CD14-positive monocyte (primary cell): Measurements from ENCODE around the gene FAM241B. TPM values are rescaled to one million over a fixed set of nuclear protein-coding genes. Genes with fewer than 3 reads are reported as not detected.

Source experiments
- DNase-seq, 3 donors: peaks; one replicate each; pipeline ENCODE4 v3.0.0-alpha.2; 2011 to 2022
- H2AFZ ChIP-seq: 2 replicates; pipeline ENCODE4 v1.6.0; 2012; ENCODE audit warnings: mild to moderate bottlenecking, low read depth, low read length, inconsistent platforms; ENCODE audit not compliant: insufficient read depth, poor library complexity, severe bottlenecking
- H3K27ac ChIP-seq, 2 donors: 1 replicate in 1 of 2; 2 replicates in 1 of 2; pipeline ENCODE4 v1.5.1; 2012 to 2013; ENCODE audit warnings: low read length in 2 of 2, control low read depth in 1 of 2, inconsistent platforms in 1 of 2, low read depth in 1 of 2, mild to moderate bottlenecking in 1 of 2
- H3K27me3 ChIP-seq, 2 donors: one replicate each; pipeline versions ENCODE4 v1.6.0 to v1.6.1; 2011 to 2013; ENCODE audit warnings: low read length in 2 of 2; ENCODE audit not compliant: control insufficient read depth in 2 of 2, insufficient read depth in 2 of 2
- H3K36me3 ChIP-seq, 2 donors: replicated peaks in 1 of 2; 1 replicate in 1 of 2; 2 replicates in 1 of 2; pipeline versions ENCODE4 v1.5.1 to v1.6.1; 2012 to 2013; ENCODE audit warnings: low read length in 2 of 2, control low read depth in 1 of 2, inconsistent platforms in 1 of 2, mild to moderate bottlenecking in 1 of 2; ENCODE audit not compliant: insufficient read depth in 2 of 2, control insufficient read depth in 1 of 2
- H3K4me1 ChIP-seq, 2 donors: 1 replicate in 1 of 2; 2 replicates in 1 of 2; pipeline versions ENCODE4 v1.5.1 to v1.6.1; 2012 to 2013; ENCODE audit warnings: low read length in 2 of 2, control low read depth in 1 of 2, inconsistent platforms in 1 of 2, mild to moderate bottlenecking in 1 of 2, moderate library complexity in 1 of 2; ENCODE audit not compliant: insufficient read depth in 2 of 2, control insufficient read depth in 1 of 2
- H3K4me2 ChIP-seq: replicated peaks from 2 replicates; pipeline ENCODE3; 2012; ENCODE audit warnings: low read length, moderate library complexity, mild to moderate bottlenecking; ENCODE audit not compliant: poor library complexity, severe bottlenecking; ENCODE audit errors: extremely low read depth
- H3K4me3 ChIP-seq, 3 experiments: fragments of 200-600 bp in 1 of 3; sonication (generic) in 1 of 3; replicated peaks in 1 of 3; 1 replicate in 2 of 3; 2 replicates in 1 of 3; pipeline ENCODE4 v1.5.1; 2011 to 2013; ENCODE audit warnings: low read length in 3 of 3, mild to moderate bottlenecking in 3 of 3, control low read depth in 2 of 3, low read depth in 2 of 3, inconsistent platforms in 1 of 3, moderate library complexity in 1 of 3
- H3K79me2 ChIP-seq: 2 replicates; pipeline ENCODE4 v1.6.0; 2012; ENCODE audit warnings: mild to moderate bottlenecking, control low read depth, inconsistent platforms, low read length, moderate library complexity; ENCODE audit not compliant: insufficient read depth
- H3K9ac ChIP-seq: 2 replicates; pipeline ENCODE4 v1.6.0; 2017; ENCODE audit warnings: low read length, mild to moderate bottlenecking; ENCODE audit not compliant: insufficient read depth, poor library complexity, severe bottlenecking
- H3K9me3 ChIP-seq, 2 donors: replicated peaks in 1 of 2; 1 replicate in 1 of 2; 2 replicates in 1 of 2; pipeline versions ENCODE4 v1.5.1 to v1.6.1; 2012 to 2013; ENCODE audit warnings: low read length in 2 of 2, control low read depth in 1 of 2; ENCODE audit not compliant: control insufficient read depth in 1 of 2, insufficient read depth in 1 of 2
- H4K20me1 ChIP-seq: 2 replicates; pipeline ENCODE4 v1.6.0; 2012; ENCODE audit warnings: mild to moderate bottlenecking, low read length, control low read depth, moderate library complexity; ENCODE audit not compliant: insufficient read depth
- H3K27ac Mint-ChIP-seq, 7 donors: one replicate each; pipeline ENCODE4 v1.8.0; 2020; ENCODE audit warnings: mild to moderate bottlenecking in 7 of 7, mixed read lengths in 7 of 7, moderate library complexity in 6 of 7, inconsistent platforms in 2 of 7
- H3K27me3 Mint-ChIP-seq, 3 donors: one replicate each; pipeline ENCODE4 v1.8.0; 2021 to 2022; ENCODE audit warnings: low read depth in 3 of 3, mild to moderate bottlenecking in 3 of 3, mixed read lengths in 3 of 3, moderate library complexity in 3 of 3, inconsistent platforms in 1 of 3
- H3K36me3 Mint-ChIP-seq, 2 donors: one replicate each; pipeline ENCODE4 v1.8.0; 2020; ENCODE audit warnings: mixed read lengths in 2 of 2, inconsistent platforms in 1 of 2, mild to moderate bottlenecking in 1 of 2
- H3K4me1 Mint-ChIP-seq: one replicate; pipeline ENCODE4 v1.8.0; 2020; ENCODE audit warnings: mild to moderate bottlenecking, mixed read lengths
- H3K4me3 Mint-ChIP-seq, 2 donors: one replicate each; pipeline ENCODE4 v1.8.0; 2020; ENCODE audit warnings: mild to moderate bottlenecking in 2 of 2, mixed read lengths in 2 of 2, moderate library complexity in 1 of 2
- H3K9me3 Mint-ChIP-seq, 7 donors: one replicate each; pipeline ENCODE4 v1.8.0; 2020 to 2022; ENCODE audit warnings: mixed read lengths in 7 of 7, mild to moderate bottlenecking in 6 of 7, moderate library complexity in 6 of 7, inconsistent platforms in 2 of 7
- WGBS: methylation state at CpG from one replicate; pipeline ENCODE4 v1.1.5; 2013; ENCODE audit warnings: missing lambda C conversion rate; ENCODE audit not compliant: insufficient coverage; 5-methylcytosine and 5-hydroxymethylcytosine counted together
- intact Hi-C, 2 donors: fragments of 100-400 bp; cut with micrococcal nuclease; formaldehyde crosslinking; loops; one replicate each; pipeline versions ENCODE4 v1.15.0 to v1.15.1; 2023
- polyA plus RNA-seq, 3 donors: library from polyadenylated mRNA; depleted of rRNA in 1 of 3; unstranded in 2 of 3; stranded (reverse) in 1 of 3; fragments of 300-500 nt in 2 of 3; fragments of >200 nt in 1 of 3; fragmentation: Illumina TruSeq in 2 of 3; gene quantifications; 1 replicate in 2 of 3; 2 replicates in 1 of 3; pipeline ENCODE4 v1.2.3, GENCODE V29; 2012 to 2021
- TF ChIP-seq, protein P1 (sequence below): fragments of 200-600 bp; IDR thresholded peaks from one replicate; pipeline ENCODE4 v1.8.0; 2022; ENCODE audit warnings: antibody characterized with exemption, mild to moderate bottlenecking

The FAM241B gene
- polyA plus RNA-seq, 3 donors: not detected

DNA sequence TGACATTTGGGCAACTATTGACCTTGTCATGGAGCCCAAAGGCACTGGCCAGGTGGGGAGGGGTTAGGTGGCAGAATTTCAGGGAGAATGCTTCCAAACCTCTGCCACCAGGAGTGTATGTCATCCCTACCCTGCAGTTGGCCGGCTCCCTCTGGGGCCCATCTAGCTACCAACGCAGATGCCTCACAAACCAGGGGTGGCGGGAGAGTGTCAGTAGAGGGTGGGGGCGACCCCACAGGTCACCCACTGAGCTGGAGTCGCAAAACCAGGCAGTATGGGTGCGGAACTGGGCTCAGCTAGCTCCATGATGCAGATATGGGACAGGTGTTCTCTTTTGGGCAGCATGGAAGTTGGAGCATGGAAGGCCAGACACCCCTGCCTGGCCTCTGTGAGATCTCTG, 51.4 kb downstream of the FAM241B start:
- intact Hi-C loops: no loop called here
- Mint-ChIP-seq H3K9me3 (peaks cover 0 to 3% (median 0%) of the 10 kb centered on the region in 7 donors), H3K4me3 (no peak overlapping the region), H3K36me3 (no peaks in the 10 kb centered on the region), H3K4me1 (no peaks in the 10 kb centered on the region), H3K27ac (no peak overlapping the region), H3K27me3 (peaks cover 9 to 19% (median 12%) of the 10 kb centered on the region in 3 donors)
- H4K20me1 ChIP-seq: no peaks in the 10 kb centered on the region
- WGBS: 88% methylated on average over 6 of the region's 6 CpGs
- no peaks in the 10 kb centered on the region for H3K9me3 ChIP-seq
- no peak overlapping the region for H3K9ac ChIP-seq
- TF ChIP-seq, protein P1, sequence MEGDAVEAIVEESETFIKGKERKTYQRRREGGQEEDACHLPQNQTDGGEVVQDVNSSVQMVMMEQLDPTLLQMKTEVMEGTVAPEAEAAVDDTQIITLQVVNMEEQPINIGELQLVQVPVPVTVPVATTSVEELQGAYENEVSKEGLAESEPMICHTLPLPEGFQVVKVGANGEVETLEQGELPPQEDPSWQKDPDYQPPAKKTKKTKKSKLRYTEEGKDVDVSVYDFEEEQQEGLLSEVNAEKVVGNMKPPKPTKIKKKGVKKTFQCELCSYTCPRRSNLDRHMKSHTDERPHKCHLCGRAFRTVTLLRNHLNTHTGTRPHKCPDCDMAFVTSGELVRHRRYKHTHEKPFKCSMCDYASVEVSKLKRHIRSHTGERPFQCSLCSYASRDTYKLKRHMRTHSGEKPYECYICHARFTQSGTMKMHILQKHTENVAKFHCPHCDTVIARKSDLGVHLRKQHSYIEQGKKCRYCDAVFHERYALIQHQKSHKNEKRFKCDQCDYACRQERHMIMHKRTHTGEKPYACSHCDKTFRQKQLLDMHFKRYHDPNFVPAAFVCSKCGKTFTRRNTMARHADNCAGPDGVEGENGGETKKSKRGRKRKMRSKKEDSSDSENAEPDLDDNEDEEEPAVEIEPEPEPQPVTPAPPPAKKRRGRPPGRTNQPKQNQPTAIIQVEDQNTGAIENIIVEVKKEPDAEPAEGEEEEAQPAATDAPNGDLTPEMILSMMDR: no peak
- no peak overlapping the region for H3K27ac ChIP-seq
- H3K4me3 ChIP-seq: no peak overlapping the region
- H3K4me2 ChIP-seq: no peak overlapping the region
- H3K4me1 ChIP-seq: no peaks in the 10 kb centered on the region
- no peaks in the 10 kb centered on the region for H3K79me2 ChIP-seq
- no peaks in the 10 kb centered on the region for H3K36me3 ChIP-seq
- DNase-seq: no peak
- no peaks in the 10 kb centered on the region for H3K27me3 ChIP-seq
- no peak overlapping the region for H2AFZ ChIP-seq

GRCh38 chr10:69682955-69683474, 53.0 kb downstream of the FAM241B start:
- H3K27ac Mint-ChIP-seq: peak overlapping the region in 1 of 7 donors; percentile 25
- H3K4me3 Mint-ChIP-seq: no peak overlapping the region
- H3K9ac ChIP-seq: no peak overlapping the region
- H3K79me2 ChIP-seq: no peaks in the 10 kb centered on the region
- intact Hi-C loops: no loop called here
- H3K4me2 ChIP-seq: no peak overlapping the region
- no peaks in the 10 kb centered on the region for H3K27me3 ChIP-seq
- no peaks in the 10 kb centered on the region for H4K20me1 ChIP-seq
- no peaks in the 10 kb centered on the region for H3K36me3 Mint-ChIP-seq
- H3K9me3 ChIP-seq: no peaks in the 10 kb centered on the region
- H3K4me1 ChIP-seq: no peaks in the 10 kb centered on the region
- no peak for DNase-seq
- peaks cover 9 to 19% (median 12%) of the 10 kb centered on the region in 3 donors for H3K27me3 Mint-ChIP-seq
- TF ChIP-seq, protein P1: no peak
- H2AFZ ChIP-seq: no peak overlapping the region
- H3K4me3 ChIP-seq: no peak overlapping the region
- no peak overlapping the region for H3K27ac ChIP-seq
- H3K36me3 ChIP-seq: no peaks in the 10 kb centered on the region
- H3K4me1 Mint-ChIP-seq: no peaks in the 10 kb centered on the region
- peaks cover 0 to 3% (median 0%) of the 10 kb centered on the region in 7 donors for H3K9me3 Mint-ChIP-seq

Other genes with a start within 250 kb of the FAM241B start
- gene TACR2, start 213.3 kb upstream of the FAM241B start, polyA plus RNA-seq: under 1 TPM; 0.19 to 0.23 (median 0.20) TPM
- under 1 TPM in 2 of 3 donors, not detected in 1; 0.22 to 0.39 TPM for gene TSPAN15, start 178.8 kb upstream of the FAM241B start, polyA plus RNA-seq
- not detected for gene NEUROG3, start 56.8 kb upstream of the FAM241B start, polyA plus RNA-seq
- not detected for gene COL13A1, start 171.7 kb downstream of the FAM241B start, polyA plus RNA-seq